ELF-1 (cell line): ENCODE measurements around the gene CLIP3.
"Not testable (repeated sequence)": the region's sequence is repeated elsewhere in the genome, so short reads cannot be mapped to it uniquely, and the experiment has no call there.

Experiments used
- DNase-seq: peaks from one replicate; pipeline ENCODE4 v3.0.0-alpha.2; 2016; ENCODE audit warnings: low read depth, low spot score

CLIP3 gene

GRCh38 chr19:36032251-36033104 is at the start of gene CLIP3:
CLIP3 (minus strand) TSS chr19:36032873; CDS start chr19:36032357, 516 bp downstream.
- DNase-seq: peak; percentile 69

GRCh38 chr19:36081894-36082293 is 49.2 kb upstream of the CLIP3 start:
- no peak for DNase-seq

GRCh38 chr19:36081385-36081784 is 48.7 kb upstream of the CLIP3 start:
- no peak for DNase-seq

GRCh38 chr19:36079389-36079945 is 46.8 kb upstream of the CLIP3 start:
- DNase-seq: no peak

GRCh38 chr19:36073121-36073876 is 40.6 kb upstream of the CLIP3 start:
- DNase-seq: no peak

GRCh38 chr19:36072081-36072480 is 39.4 kb upstream of the CLIP3 start:
- DNase-seq: no peak

GRCh38 chr19:36068810-36069499 is 36.3 kb upstream of the CLIP3 start:
- not testable (repeated sequence) for DNase-seq

- no peak for DNase-seq
Observed at GRCh38 chr19:36067681-36068080, 35.0 kb upstream of the CLIP3 start.

- DNase-seq: no peak
Observed at GRCh38 chr19:36064826-36065225, 32.2 kb upstream of the CLIP3 start.

- no peak for DNase-seq
Observed at GRCh38 chr19:36061367-36061766, 28.7 kb upstream of the CLIP3 start.

GRCh38 chr19:36060430-36060829 is 27.8 kb upstream of the CLIP3 start:
- peak; percentile 60 for DNase-seq

GRCh38 chr19:36059180-36059910 is 26.7 kb upstream of the CLIP3 start:
- no peak for DNase-seq

- DNase-seq: no peak
Observed at GRCh38 chr19:36058481-36059179, 26.0 kb upstream of the CLIP3 start.

GRCh38 chr19:36054733-36055686 is 22.3 kb upstream of the CLIP3 start, which contains the start of gene WDR62:
WDR62 (plus strand) TSS chr19:36054897; CDS start chr19:36054972, 75 bp downstream.
- peak; percentile 97 for DNase-seq

GRCh38 chr19:36054119-36054732 is 21.6 kb upstream of the CLIP3 start, which contains the start of gene THAP8:
THAP8 (minus strand) TSS chr19:36054285; CDS start chr19:36054217, 68 bp downstream.
- peak; percentile 99 for DNase-seq

- peak; percentile 39 for DNase-seq
Observed at GRCh38 chr19:36051637-36052036, 19.0 kb upstream of the CLIP3 start.

GRCh38 chr19:36051236-36051635 is 18.6 kb upstream of the CLIP3 start:
- DNase-seq: peak; percentile 72

GRCh38 chr19:36049080-36049698 is 16.5 kb upstream of the CLIP3 start:
- DNase-seq: no peak
